Gastroesophageal sphincter (tissue), 4 donors: ENCODE measurements around the gene AKAP13. TPM values are rescaled to one million over a fixed set of nuclear protein-coding genes. Genes with fewer than 3 reads are reported as not detected.

ENCODE experiments used
- ATAC-seq: fragments of 150-250 bp; one replicate; pipeline ENCODE4 v1.9.1; 2016; ENCODE audit warnings: mild to moderate bottlenecking, moderate library complexity
- H3K27ac ChIP-seq, 4 donors: fragments of 200-600 bp; sonication (generic) in 3 of 4; 1 replicate in 3 of 4; 2 replicates in 1 of 4; pipeline ENCODE4 v1.5.1; 2016 to 2019
- H3K27me3 ChIP-seq: fragments of 200-600 bp; sonication (generic); one replicate; pipeline ENCODE4 v1.5.1; 2019
- H3K36me3 ChIP-seq, 2 donors: fragments of 200-600 bp; sonication (generic); one replicate each; pipeline ENCODE4 v1.5.1; 2019; ENCODE audit warnings: control low read depth in 1 of 2
- H3K4me1 ChIP-seq, 3 donors: fragments of 200-600 bp; sonication (generic); 1 replicate in 2 of 3; 2 replicates in 1 of 3; pipeline ENCODE4 v1.5.1; 2016 to 2019; ENCODE audit warnings: control low read depth in 2 of 3
- H3K4me3 ChIP-seq, 2 donors: fragments of 200-600 bp; sonication (generic); one replicate each; pipeline ENCODE4 v1.5.1; 2019; ENCODE audit warnings: mild to moderate bottlenecking in 1 of 2, moderate library complexity in 1 of 2
- H3K9me3 ChIP-seq, 3 donors: fragments of 200-600 bp; sonication (generic); one replicate each; pipeline ENCODE4 v1.5.1; 2017 to 2019; ENCODE audit warnings: control low read depth in 2 of 3
- CTCF ChIP-seq, 4 experiments: fragments of 200-600 bp in 2 of 4; fragments of 450-650 bp in 2 of 4; sonication (generic) in 1 of 4; IDR thresholded peaks; one replicate each; pipeline ENCODE4 v1.5.1; 2017 to 2019; ENCODE audit warnings: antibody characterized with exemption in 4 of 4, mild to moderate bottlenecking in 2 of 4, moderate library complexity in 2 of 4
- EP300 ChIP-seq: sonication (generic); formaldehyde crosslinking; IDR thresholded peaks from one replicate; pipeline ENCODE4 v1.6.1; 2017; ENCODE audit warnings: antibody characterized with exemption, mild to moderate bottlenecking
- POLR2A ChIP-seq, 2 donors: fragments of 450-650 bp; IDR thresholded peaks; one replicate each; pipeline ENCODE4 v1.6.1; 2017; ENCODE audit warnings: antibody characterized with exemption in 2 of 2, mild to moderate bottlenecking in 2 of 2, moderate library complexity in 1 of 2
- POLR2AphosphoS5 ChIP-seq: sonication (generic); formaldehyde crosslinking; IDR thresholded peaks from one replicate; pipeline ENCODE4 v1.6.1; 2017; ENCODE audit warnings: antibody characterized with exemption
- WGBS, 2 donors: methylation state at CpG; one replicate each; pipeline ENCODE4 v1.1.5; 2018; ENCODE audit warnings: low coverage in 1 of 2; 5-methylcytosine and 5-hydroxymethylcytosine counted together
- total RNA-seq, 4 donors: library from RNA; depleted of rRNA; stranded (reverse); fragments of >200 nt; gene quantifications; one replicate each; pipeline ENCODE4 v1.1.0, GENCODE V29; 2016

Gene AKAP13
- total RNA-seq, 4 donors from 2014 or later: 196 to 252 (median 215) TPM

GRCh38 chr15:85495544-85495943, 115.1 kb downstream of the AKAP13 start:
- TF ChIP-seq EP300 (no peak), POLR2AphosphoS5 (no peak)
- Histone ChIP-seq H3K27me3 (no peaks in the 10 kb centered on the region), H3K9me3 (no peaks in the 10 kb centered on the region), H3K36me3 (no peaks in the 10 kb centered on the region), H3K27ac (peak overlapping the region in 3 of 4 donors; percentile 9 to 53 (median 50)), H3K4me3 (no peak overlapping the region), H3K4me1 (peaks cover 29 to 81% (median 50%) of the 10 kb centered on the region in 3 donors)
- ATAC-seq: no peak
- WGBS, 2 donors: 43 to 65% methylated on average over 2 of the region's 2 CpGs

DNA sequence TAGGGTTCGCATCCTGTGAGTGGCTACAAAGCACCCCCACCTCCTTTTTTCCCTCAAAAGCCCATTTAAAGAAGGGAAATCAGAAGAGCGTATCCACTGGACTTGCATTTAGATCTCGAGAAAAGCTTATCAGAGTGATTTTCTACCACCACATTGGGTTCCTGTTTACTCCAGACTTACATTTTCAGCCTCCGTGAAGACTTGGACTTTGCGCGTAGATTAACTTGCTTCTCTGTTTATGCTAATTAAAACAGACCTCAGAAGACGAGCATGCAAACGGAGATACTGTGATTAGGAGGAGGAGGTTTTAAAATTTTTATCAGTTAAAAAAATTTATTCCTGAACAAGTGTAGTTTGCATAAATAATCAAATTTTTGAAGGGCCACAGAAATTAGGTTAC, 115.7 kb downstream of the AKAP13 start:
- WGBS, 2 donors: 57 to 63% methylated on average over 4 to 8 of the region's 8 CpGs
- TF ChIP-seq CTCF (IDR thresholded peaks at IDR 0.05): no peak
- no peak for TF ChIP-seq EP300
- no peak for TF ChIP-seq POLR2AphosphoS5
- TF ChIP-seq POLR2A (IDR thresholded peaks at IDR 0.05): no peak
- ATAC-seq: no peak
- Histone ChIP-seq H3K27me3 (no peaks in the 10 kb centered on the region), H3K4me1 (peaks cover 32 to 81% (median 54%) of the 10 kb centered on the region in 3 donors), H3K36me3 (no peaks in the 10 kb centered on the region), H3K4me3 (no peak overlapping the region), H3K9me3 (no peaks in the 10 kb centered on the region), H3K27ac (peak overlapping the region in 3 of 4 donors; percentile 9 to 53 (median 50))

DNA sequence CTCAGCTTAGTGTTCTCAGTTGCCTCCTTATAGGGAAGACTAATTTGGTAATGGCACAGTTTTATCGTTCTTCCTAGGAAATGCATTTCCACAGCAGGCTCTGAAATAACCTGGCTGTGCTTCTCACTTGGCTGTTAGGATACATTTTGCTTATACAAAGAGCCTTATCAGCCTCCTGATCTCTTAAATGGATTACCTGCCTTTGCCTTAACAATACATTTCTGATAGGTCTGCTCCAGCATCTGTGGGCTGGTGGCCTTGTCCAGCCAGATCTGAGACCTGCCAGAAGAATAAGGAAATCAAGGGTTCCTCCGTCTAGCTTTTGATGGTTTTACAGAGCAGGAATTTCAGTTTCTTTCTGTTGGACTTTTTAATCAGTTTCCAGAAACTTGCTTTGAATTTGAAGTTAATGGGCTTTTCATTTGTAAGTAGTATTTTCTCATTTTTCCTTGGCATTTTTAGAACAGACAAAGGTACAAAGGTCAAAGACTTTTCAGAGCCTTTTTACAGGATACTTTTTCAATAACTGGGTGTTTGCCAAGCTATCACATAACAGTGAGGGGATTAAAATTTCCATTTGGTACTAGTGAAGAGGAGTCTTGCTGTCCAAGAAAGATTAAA, 116.3 kb downstream of the AKAP13 start:
- no peak for TF ChIP-seq POLR2AphosphoS5
- no peak for TF ChIP-seq EP300
- no peak for TF ChIP-seq CTCF (IDR thresholded peaks at IDR 0.05)
- no peak for TF ChIP-seq POLR2A (IDR thresholded peaks at IDR 0.05)
- Histone ChIP-seq H3K36me3 (no peaks in the 10 kb centered on the region), H3K4me1 (peaks cover 32 to 86% (median 58%) of the 10 kb centered on the region in 3 donors), H3K27ac (peak overlapping the region; percentile 9 to 65 (median 52)), H3K4me3 (no peak overlapping the region), H3K9me3 (no peaks in the 10 kb centered on the region), H3K27me3 (no peaks in the 10 kb centered on the region)
- WGBS, 2 donors: 22 to 40% methylated on average over 2 of the region's 2 CpGs
- ATAC-seq: no peak

DNA sequence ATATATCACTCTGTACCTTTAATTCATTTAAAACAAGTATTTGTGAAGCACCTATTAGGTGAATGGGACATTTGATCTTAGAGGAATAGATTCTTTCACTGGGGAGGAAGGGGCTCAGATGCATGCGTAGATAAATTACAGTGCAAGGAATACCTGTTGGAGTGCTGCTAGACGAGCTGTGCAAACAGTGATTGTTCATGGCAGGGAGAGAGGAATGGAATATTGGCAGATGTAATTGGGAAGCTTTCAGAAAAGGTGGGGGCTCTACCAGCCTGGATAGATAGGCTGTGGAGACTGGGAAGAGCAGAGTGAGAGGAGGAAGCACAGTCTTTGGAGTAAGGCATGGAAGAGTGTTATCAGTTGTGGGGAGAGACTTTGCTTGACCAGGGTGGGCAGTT, 116.8 kb downstream of the AKAP13 start:
- Histone ChIP-seq H3K27me3 (no peaks in the 10 kb centered on the region), H3K9me3 (no peaks in the 10 kb centered on the region), H3K4me3 (no peak overlapping the region), H3K36me3 (no peaks in the 10 kb centered on the region), H3K4me1 (peaks cover 32 to 89% (median 58%) of the 10 kb centered on the region in 3 donors), H3K27ac (peak overlapping the region in 3 of 4 donors; percentile 9 to 53 (median 50))
- no peak for ATAC-seq
- no peak for TF ChIP-seq CTCF (IDR thresholded peaks at IDR 0.05)
- TF ChIP-seq EP300: no peak
- no peak for TF ChIP-seq POLR2AphosphoS5
- TF ChIP-seq POLR2A (IDR thresholded peaks at IDR 0.05): no peak
- WGBS, 2 donors: 51 to 75% methylated on average over 2 of the region's 2 CpGs

DNA sequence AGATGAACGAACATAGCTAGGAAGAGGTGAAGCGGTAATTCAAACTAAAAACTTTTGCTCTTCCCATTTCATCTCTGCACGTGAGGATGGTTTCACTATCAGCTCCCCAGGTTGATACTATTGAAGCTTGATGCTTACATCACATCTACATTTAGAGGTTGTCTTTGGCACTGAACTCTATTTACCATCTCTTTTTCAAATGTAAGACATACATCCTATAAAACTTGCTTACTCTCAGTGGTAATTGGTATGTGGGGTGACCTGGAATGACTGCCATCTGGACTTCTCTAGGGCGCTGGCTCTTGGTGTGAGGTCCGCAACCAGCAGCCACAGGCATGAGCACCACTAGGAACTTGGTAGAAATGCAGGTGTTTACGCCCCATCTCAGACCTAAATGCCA, 118.1 kb downstream of the AKAP13 start:
- Histone ChIP-seq H3K27me3 (no peaks in the 10 kb centered on the region), H3K9me3 (no peaks in the 10 kb centered on the region), H3K36me3 (no peaks in the 10 kb centered on the region), H3K4me1 (peaks cover 32 to 92% (median 54%) of the 10 kb centered on the region in 3 donors), H3K4me3 (no peak overlapping the region), H3K27ac (peak overlapping the region in 3 of 4 donors; percentile 64 to 77 (median 74))
- WGBS, 2 donors: 83 to 86% methylated on average over 1 to 6 of the region's 6 CpGs
- ATAC-seq: no peak
- TF ChIP-seq POLR2A (IDR thresholded peaks at IDR 0.05): no peak
- TF ChIP-seq CTCF (IDR thresholded peaks at IDR 0.05): no peak
- TF ChIP-seq POLR2AphosphoS5: no peak
- no peak for TF ChIP-seq EP300
